Tongue (tissue), 2 donors: ENCODE data around the gene KCP. TPM values are rescaled to one million over a fixed set of nuclear protein-coding genes. Genes with fewer than 3 reads are reported as not detected.
"Not testable (repeated sequence)": the region's sequence is repeated elsewhere in the genome, so short reads cannot be mapped to it uniquely, and the experiment has no call there.

ENCODE experiments used
- DNase-seq: peaks from one replicate; pipeline ENCODE4 v3.0.0-alpha.2; 2015
- total RNA-seq: library from RNA; depleted of rRNA; stranded (reverse); fragments of >200 nt; gene quantifications from one replicate; pipeline ENCODE4 v1.2.3, GENCODE V29; 2014

KCP gene
- total RNA-seq, result 0.72 TPM

DNA sequence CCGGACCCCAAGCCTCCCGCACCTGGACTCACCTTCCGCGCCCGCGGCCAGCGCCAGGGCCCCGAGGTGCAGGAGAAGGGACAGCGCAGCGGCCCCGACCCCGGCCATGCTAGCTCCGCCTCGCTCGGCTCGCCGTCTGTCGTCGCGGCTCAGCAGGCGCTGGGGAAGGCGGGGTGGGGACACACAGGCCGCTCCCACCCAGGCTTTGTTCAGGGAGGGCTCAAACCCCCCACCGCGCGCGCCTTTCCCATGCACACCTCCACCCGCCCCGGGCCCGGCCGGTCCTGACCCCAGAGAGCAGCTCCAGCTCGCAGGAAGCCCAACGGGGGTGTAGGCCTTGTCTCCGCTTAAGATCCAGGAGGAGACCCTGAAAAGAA is at the start of gene KCP:
KCP (minus strand) TSS at position 141 of the 377 bp plus-strand sequence; CDS start at position 108, 33 bp downstream.
- DNase-seq, result peak; percentile 30

DNA sequence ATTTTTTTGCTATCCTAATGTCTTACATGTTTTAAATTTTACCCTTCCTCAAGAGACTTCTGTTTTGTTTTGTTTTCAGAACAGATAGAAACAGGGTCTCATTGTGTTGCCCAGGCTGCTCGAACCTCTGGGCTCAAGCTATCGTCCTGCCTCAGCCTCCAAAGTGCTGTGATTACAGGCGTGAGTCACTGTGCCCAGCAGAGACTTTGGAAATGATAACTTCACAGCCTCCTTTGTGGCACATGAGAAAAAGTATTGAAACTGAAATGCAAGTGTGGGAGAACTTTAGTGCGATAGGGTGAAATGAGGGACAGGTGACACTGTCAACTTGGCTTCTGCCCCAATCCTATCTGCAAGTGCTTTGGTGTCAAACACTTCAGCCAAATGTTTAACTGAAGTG is 48.8 kb upstream of the KCP start:
- DNase-seq, result no peak

DNA sequence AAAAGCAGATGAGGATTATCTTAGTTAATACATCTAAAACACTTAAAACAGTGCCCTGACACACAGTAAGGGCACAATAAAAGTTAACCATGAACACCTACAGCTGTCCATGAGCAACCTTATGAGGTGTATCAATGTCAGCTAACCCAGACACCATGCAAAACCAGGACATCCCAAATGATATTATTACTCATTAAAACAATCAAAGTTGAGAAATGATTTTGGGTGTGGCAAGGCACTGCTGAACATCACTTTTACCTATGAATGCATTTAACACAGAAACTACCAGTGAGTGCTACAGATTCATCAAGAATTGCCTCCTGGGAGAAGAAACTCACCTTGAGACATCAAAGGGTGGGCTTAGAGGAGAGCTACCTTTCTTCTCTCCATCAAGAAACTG is 45.5 kb upstream of the KCP start:
- DNase-seq, result no peak

DNA sequence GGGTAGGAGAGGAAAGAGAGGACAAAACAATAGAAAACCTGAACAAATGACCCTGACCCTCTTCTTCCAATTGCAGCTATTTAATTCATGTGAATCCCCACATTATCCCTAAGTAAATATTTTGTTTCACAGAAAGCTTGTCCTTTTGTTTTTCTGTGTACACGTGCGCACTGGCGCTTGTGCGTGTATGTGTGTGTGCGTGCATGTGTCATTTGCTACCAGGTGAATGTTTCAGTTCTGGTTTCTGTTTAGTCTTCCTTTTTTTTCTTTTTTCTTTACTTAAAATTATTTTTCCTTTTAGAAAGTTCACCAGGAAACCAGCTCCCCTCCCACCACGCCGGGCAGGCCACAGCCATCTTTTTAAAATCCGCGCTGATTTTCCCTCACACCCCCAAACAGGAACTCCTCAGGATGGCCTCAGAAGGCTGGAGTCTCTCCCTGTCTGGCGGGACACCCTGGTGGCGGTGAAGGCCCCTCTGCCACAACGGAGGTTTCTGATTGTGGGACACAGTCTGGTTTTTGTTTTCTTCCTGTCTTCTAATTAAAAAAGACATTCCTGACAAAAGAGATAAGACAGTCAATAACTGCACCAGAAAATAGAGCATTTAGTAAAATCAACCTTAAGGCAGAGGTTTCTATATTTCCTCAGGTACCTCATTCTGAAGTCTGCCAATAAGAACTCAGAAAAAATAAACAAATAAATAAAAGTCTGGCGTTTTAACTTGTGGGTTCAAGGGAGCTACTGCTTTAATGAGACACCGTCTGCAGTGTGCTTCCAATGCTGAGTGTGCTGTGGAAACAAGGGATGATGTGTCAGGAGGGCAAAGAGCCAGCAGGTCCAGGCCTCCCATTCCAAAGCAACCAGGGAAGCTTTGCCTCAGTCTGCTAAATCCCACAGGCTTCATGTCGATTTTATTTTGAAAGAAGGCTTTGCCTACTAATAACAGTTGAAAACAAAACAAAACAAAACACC is 44.6 kb upstream of the KCP start:
- DNase-seq, result no peak

DNA sequence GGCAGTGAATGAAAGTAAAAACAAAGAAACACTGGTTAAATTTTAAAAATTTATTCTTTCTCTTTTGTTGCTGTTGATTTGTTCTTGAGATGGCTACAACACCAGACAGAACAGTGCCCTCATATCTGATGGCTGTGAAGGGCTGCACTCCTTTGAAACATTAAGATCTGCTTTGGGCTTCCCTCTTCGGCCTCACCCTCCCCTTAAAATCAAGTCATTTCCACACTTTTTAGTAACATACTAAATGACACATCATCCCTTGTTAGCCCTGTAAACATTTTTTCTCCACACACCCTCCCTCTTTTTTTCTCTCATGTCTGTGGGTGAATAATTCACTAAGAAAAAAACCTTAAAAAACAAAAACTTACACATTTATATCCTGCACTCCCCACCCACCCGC is 43.6 kb upstream of the KCP start:
- DNase-seq, result no peak

DNA sequence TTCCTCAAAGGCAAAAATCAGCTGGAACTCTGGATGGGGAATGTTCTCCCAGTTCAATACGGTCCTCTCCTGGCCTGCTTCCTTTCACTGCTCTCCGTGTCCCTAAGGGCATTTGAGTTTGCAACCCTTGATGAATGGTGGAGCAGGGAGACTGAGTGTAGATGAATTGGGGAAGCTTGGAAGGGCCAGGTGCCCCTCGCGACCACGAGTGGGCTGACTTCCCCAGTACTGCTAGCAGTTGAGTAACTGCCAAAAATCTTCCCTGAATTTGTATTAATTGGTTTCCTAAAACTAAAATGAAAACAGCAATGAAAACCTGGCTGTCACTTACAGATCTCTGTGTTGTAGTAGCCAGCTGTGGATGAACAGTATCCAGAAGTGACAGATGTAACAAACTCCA is 40.8 kb upstream of the KCP start:
- DNase-seq, result no peak

DNA sequence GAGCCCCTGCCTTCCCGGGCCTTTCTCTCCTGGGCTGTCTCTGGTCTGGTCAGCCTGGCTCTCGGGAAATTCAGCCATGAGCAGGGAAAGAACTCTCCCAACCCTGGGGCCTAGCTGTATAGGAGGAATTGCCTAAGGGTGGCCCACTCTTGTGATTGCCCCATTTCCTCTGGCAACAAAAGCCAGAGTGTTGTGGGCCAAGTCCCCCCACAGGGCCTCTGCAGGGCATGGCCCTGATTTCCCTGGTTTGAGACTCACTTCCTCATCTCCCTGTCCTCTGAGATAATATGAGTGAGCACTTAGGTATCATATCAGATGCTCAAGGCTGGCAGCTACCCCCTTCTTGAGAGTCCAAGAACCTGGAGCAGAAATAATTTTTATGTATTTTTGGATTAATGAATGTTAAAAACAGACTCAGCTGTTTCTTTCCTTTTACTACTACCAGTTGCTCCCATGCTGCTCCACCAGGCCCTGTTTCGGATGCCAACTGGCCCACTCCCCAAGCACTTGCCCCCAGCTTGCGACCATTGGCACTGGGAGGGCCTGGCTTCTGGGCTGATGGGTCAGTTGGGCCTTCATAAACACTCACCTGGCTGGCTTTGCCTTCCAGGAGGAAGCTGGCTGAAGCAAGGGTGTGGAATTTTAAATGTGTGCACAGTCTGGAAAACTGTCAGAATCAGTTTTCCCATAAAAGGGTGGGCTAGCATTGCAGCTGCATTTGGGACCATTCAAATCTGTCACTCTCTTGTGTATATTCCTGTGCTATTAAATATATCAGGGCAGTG is 38.7 kb upstream of the KCP start:
- no peak for DNase-seq

DNA sequence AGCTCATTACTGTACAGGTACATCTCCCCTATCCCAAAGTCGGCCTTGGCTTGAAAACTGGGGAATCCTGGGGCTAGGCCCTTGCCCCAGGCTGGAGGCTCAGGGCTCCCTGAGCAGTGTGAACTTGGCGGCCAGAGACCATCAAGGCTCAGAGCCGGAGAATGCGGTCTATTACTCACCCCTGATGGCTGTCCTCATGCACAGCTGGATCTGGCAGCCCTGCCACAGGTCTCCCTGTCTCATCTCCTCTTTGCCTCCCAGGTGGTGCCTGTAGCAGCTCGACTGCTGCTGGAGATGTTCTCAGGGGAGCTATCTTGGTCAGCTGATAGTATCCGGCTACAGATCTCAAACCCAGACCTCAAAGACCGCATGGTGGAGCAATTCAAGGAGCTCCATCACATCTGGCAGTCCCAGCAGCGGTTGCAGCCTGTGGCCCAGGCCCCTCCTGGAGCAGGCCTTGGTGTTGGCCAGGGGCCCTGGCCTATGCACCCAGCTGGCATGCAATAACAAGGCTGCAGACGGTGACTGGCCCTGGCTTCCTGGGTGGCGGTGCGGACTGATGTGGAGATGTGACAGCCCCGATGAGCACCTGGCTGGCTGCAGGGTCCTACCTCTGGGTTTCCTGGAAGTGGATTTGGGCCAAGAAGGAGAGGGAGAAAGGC is 37.9 kb upstream of the KCP start:
- DNase-seq, result no peak

DNA sequence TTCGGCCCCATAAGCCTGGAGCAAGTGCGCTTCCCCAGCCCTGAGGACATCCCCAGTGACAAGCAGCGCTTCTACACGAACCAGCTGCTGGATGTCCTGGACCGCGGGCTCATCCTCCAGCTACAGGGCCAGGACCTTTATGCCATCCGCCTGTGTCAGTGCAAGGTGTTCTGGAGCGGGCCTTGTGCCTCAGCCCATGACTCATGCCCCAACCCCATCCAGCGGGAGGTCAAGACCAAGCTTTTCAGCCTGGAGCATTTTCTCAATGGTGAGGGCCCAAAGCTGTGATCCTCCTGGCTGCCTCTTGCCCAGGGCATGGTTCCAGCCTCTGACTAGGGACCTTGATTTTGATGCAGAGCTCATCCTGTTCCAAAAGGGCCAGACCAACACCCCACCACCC is 37.3 kb upstream of the KCP start:
- DNase-seq, result no peak

DNA sequence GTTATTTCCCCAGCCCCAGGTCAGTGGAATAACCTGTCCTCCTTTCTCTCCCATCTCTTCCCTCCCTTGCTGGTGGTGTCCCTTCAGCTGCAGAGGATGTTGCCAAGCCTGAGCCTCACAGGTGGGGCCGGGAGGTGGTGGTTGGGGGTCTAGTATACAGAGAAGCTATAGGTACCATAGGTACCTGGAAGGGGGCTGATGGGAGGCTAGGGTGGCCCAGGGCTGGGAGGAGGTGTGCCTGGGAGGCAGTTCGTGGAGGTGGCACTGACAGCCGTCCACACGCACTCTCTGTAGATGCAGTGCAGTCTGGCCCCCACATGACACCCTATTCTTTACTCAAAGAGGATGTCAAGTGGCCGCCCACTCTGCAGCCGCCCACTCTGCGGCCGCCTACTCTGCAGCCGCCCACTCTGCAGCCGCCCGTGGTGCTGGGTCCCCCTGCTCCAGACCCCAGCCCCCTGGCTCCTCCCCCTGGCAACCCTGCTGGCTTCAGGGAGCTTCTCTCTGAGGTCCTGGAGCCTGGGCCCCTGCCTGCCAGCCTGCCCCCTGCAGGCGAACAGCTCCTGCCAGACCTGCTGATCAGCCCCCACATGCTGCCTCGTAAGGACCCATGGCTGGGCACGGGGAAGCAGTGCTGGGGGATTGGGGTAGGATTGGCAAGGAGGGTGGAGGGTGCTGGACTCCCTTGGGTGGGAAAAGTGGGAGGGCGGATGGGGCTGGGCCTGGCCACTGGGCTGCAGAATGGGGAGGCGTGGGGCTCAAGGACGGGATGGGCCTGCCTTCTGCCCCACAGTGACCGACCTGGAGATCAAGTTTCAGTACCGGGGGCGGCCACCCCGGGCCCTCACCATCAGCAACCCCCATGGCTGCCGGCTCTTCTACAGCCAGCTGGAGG is 36.7 kb upstream of the KCP start:
- DNase-seq, result no peak

DNA sequence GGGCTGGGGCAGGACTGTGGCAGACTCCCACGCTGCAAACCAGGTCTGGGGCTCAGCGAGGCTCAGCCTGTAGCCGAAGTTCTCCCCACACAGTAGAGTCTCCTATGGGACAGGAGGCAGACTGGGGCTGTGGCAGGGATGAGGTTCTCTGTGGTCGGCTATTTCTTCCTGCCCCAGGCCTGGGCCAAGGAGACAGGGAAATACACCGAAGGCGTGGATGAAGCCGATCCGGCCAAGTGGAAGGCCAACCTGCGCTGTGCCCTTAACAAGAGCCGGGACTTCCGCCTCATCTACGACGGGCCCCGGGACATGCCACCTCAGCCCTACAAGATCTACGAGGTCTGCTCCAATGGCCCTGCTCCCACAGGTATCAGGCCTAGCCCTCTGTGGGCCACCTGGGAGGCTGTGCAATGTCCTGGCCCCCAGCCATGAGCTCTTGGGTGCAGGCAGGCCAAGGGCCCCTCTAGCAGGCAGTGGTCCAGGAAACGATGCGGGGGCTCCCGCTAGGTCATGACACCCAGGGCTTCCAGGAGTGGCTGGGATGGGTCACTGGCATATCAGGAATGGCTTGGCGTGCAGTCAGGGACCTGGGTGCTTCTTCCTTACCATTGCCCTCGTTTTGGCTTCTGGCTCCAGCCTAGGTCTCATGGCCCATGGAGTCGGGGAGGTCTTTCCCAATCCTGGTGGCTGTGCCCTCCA is 35.3 kb upstream of the KCP start:
- no peak for DNase-seq

DNA sequence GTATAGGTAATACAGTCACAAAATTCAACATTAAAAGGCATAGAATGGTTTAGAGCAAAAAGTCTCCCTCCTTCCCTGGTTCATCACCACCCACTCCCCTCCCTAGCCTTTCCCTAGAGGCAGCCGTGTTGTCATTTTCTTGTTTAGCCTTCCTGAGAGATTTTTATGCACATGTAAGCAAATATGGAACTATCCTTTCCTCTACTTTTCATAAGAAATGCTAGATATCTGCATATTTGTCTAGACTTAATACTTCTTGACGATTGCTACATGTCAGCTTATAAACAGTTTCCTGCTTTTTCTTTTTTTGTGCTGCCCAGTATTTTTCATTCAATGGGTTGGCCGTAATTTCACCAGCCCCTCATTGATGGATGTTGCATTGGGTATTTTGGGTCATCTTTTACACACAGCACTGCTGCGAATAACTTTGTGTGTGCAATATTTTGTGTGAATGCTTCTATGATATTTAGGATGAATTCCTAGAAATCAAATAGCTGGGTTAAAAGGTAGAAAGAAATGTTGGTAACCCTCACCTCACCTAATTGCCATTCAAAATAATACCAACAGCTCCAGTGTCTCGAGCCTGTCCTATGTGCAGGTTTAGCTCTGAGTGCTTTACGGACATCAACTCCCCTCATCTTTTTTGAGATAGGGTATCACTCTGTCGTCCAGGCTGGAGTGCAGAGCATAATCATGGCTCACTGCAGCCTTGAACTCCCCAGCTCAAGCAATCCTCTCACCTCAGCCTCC is 34.2 kb upstream of the KCP start:
- no peak for DNase-seq

DNA sequence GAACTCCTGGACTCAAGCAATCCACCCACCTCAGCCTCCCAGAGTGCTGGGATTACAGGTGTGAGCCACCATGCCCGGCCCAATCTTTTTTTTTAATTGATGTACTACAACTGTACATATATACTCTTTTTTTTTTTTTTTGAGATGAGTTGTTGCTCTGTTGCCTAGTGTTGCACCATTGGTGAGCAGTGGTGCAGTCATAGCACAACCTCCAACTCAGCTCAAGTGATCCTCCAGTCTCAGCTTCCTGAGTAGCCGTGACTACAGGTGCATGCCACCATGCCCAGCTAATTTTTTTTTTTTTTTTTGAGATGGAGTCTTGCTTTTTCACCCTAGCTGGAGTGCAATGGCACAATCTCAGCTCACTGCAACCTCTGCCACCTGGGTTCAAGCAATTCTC is 32.7 kb upstream of the KCP start:
- not testable (repeated sequence) for DNase-seq

DNA sequence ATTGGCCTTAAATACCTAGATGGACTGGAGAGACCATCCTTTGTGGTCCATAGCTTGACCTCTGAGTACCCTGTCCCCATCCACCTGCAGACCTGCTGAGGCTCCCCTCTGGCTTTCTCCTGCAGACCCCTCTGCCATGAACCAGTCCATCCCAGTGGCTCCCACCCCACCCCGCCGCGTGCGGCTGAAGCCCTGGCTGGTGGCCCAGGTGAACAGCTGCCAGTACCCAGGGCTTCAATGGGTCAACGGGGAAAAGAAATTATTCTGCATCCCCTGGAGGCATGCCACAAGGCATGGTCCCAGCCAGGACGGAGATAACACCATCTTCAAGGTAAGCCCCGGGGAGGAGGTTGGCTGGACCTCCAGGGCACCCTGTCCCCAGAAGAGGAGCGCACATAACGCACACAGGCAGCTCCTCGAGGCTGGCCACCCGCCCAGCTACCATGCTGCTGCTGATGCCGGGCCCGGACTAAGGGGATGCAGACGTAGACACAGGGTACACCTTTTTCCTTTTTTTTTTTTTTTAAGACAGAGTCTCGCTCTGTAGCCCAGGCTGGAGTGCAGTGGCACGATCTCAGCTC is 31.5 kb upstream of the KCP start:
- DNase-seq, result no peak

DNA sequence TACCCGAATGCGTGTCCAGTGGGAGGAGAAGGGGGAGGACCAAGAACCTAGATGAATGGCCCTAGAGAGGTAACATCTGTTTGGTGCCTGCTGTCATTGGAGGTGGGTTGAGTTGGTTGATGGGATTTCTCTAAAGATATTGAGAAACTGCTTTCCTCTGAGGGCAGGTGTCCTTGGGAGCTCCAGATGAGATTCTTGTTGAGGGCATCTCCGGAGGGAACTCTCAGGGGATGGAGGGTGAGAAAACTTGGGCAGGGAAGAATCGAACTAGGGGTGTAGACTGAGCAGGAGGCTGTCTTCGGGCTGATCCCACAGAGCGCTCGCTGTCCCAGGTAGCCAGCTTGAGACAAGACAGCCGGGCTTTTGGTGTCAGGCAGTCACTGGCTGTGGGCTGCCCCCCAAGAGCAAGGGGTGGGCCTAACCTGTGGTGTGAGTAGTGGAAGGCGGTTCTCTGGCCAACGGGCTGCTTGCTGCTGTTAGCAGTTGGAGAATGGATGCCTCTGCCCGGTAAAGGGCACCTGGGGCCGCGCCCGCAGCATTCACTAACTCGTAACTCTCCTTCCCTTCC is 30.9 kb upstream of the KCP start:
- DNase-seq, result no peak

DNA sequence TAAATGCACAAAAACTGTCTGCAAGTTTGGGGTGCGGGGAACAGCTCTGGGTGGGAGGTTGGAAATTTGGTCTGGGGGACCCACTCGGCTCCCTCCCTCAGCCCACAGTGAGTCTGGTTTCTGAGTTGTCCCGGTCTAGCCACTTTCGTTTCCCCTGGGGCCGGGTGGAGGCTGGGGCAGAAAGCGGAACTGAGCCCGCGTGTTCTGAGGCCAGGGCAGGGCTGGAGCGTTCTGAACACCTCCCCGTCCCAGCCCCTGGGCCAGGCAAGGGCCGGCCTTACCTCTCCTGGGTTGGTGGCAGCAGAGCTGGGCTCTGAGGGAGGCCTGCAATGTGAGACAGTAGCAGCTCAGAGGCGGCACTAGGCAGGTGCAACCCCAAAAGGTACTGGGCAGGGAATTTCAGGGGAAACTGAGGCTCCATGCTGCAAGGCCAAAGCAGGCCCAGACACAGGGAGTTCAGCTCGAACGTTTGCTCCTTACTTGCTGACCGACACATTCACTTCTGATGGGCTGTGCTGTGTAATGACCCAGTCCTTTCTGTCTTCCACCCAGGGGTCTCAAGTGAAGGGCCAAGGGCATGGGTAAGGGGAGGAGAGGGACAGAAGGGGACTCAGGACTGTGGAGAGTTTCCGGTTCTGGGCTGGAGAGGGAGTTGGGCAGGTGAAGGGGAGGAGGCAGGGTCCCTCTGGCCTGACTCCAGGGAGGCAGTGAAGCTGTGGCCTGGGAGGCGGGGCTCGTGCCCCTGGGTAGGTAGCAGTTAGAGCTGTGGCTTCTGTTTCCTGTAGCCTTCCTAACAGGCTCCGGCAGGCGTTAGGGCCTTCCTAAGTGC is 30.2 kb upstream of the KCP start:
- DNase-seq, result no peak

DNA sequence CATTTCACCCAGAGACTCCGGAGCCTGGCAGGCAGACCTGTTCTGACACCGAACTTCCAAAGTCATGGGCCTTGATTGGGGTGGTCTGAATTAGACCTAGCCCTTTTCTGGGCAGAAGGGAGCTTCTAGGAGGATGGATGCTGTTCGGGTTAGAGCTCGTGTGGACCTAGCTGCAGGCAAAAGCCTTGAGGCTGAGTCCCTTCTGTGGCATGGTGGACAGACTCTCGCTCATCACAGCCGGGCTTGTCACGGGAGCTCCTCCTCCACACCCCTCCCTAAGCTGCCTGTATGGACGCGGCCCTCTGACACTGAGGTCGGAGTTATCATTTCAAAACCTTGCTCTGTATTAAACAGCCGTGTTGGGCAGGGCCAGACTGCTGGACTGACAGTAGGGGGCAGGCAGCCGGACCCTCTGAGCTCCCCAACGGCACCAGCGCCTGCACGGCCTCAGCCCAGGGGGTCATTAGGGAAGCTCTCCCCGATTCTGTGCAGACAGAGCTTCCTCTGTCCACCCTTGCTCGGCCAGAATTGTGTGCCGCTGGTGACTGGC is 29.4 kb upstream of the KCP start:
- no peak for DNase-seq

DNA sequence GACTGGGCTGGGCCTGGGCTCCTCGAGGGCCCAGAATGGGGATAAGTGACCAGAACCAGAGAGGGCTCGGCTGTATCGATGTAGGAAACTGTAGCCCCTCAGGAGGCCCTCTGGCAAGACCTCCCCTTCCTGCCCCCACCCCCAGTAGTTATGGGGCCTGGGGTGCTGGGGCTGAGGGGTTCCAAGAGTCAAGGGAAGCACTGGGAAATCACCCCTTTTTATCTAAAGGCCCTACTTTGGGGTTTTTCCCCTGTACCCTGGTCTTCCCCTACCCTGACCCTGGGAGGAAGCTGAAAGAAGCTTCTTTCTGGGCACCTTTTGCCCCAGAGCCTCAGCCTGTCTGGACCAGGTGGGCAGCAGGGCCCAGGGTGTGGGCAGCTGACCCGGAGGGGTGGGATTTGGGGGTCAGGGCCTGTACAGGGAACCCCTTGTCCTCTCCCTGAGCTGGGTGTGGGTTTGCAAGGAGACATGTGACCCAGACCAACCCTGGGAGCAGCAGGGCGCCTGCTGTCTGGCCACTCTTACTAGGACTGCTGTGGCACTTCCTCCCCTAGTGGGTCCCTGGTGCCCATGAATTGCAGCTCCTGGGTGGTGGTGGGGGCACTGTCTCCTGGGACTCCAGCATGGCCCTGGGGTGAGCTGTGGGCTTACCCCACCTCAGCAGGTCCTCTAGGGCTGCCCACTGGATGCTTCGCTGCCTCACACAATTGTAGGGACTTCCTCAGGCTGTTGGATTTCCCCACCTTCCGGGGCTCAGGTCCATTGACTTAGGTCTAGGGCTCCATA is 28.8 kb upstream of the KCP start:
- DNase-seq, result no peak
